ENCODE results near the gene INPP5A. TPM values are rescaled to one million over a fixed set of nuclear protein-coding genes. Genes with fewer than 3 reads are reported as not detected.

The INPP5A gene
- total and polyA plus RNA-seq, 9 of the 15 experiments (the other 6 are each of a cell fraction or from before 2014, with no cell fraction given), result 0.66 to 11.6 (median 7.7) TPM

GRCh38 chr10:132541129-132541528 lies 3.5 kb downstream of the INPP5A start:
- no peaks in the 10 kb centered on the region for H3K9me1 ChIP-seq (ENCODE audit: control insufficient read depth, insufficient read depth, low read length)
- peaks cover 11 to 53% of the 10 kb centered on the region in 2 experiments; a peak in 4 of 5 replicates for H3K4me1 ChIP-seq (replicated peaks in 1 of 2; ENCODE audit: control insufficient read depth in 2 of 2, insufficient read depth in 2 of 2, low read length in 2 of 2)
- no peak overlapping the region for H3K9ac ChIP-seq (ENCODE audit: insufficient read depth in 1 of 2, low read depth in 2 of 2, low read length in 2 of 2)
- no peaks in the 10 kb centered on the region for H3K27me3 ChIP-seq (ENCODE audit: control insufficient read depth in 2 of 2, insufficient read depth in 2 of 2, low read length in 2 of 2)
- in situ Hi-C loops (cut with MboI), result no loop called here
- no TSS peak for BruUV-seq (replicated peaks)
- H3K4me2 ChIP-seq (ENCODE audit: insufficient read depth, low read length), result no peak overlapping the region
- POLR2A ChIA-PET, result interaction anchor here (1.2 to 2.3 kb wide), 2 partner anchors 10 to 31 kb away, joined by 3 to 9 read pairs; no protein-coding TSS in a partner anchor
- H3K79me2 ChIP-seq (ENCODE audit: control insufficient read depth, insufficient read depth, low read length), result peaks cover 30% of the 10 kb centered on the region
- TF ChIP-seq MTF1 (CRISPR knock-in tag; IDR thresholded peaks at IDR 0.05; ENCODE audit: borderline replicate concordance) (no peak), MAFG (tag; conservative IDR thresholded peaks at IDR 0.05) (no peak), HDAC8 (tag; IDR thresholded peaks at IDR 0.05) (no peak), CBX5 (IDR thresholded peaks at IDR 0.05; ENCODE audit: borderline replicate concordance, low read depth) (no peak), HDAC6 (IDR thresholded peaks at IDR 0.05; ENCODE audit: low read depth, low read length) (no peak), PML (IDR thresholded peaks at IDR 0.05; ENCODE audit: low read length) (no peak), ARID2 (IDR thresholded peaks at IDR 0.05) (no peak), ZNF699 (CRISPR knock-in tag; IDR thresholded peaks at IDR 0.05; ENCODE audit: insufficient replicate concordance) (no peak), CTCFL (IDR thresholded peaks at IDR 0.05; ENCODE audit: borderline replicate concordance, insufficient read depth, low read depth, low read length, poor library complexity, severe bottlenecking) (no peak), UBTF (IDR thresholded peaks at IDR 0.05; ENCODE audit: borderline replicate concordance in 1 of 2, low read depth in 2 of 2, low read length in 2 of 2) (no peak), SRSF9 (IDR thresholded peaks at IDR 0.05; ENCODE audit: borderline replicate concordance, low read depth, low read length) (no peak), KAT2B (IDR thresholded peaks at IDR 0.05; ENCODE audit: low read depth, low read length) (no peak), ZNF764 (CRISPR knock-in tag; IDR thresholded peaks at IDR 0.05; ENCODE audit: low read depth) (no peak), MEF2D (tag; conservative IDR thresholded peaks at IDR 0.05; ENCODE audit: low read depth) (no peak), ZNF395 (CRISPR knock-in tag; IDR thresholded peaks at IDR 0.05) (no peak), ZNF253 (CRISPR knock-in tag; conservative IDR thresholded peaks at IDR 0.05) (no peak), ZNF696 (CRISPR knock-in tag; conservative IDR thresholded peaks at IDR 0.05) (no peak)
- DNase-seq (ENCODE audit: extremely low read depth in 1 of 4, low spot score in 3 of 4), result no peak
- no peak for ATAC-seq
- 92% methylated on average over 5 of the region's 11 CpGs for WGBS (ENCODE audit: insufficient coverage, low coverage, missing lambda C conversion rate)
- no peak overlapping the region for H3K27ac ChIP-seq (ENCODE audit: extremely low read depth, low read depth, low read length)
- FAIRE-seq, result no peak
- no peaks in the 10 kb centered on the region for H3K36me3 ChIP-seq (ENCODE audit: control insufficient read depth, insufficient read depth, low read length)
- intact Hi-C loops (cut with micrococcal nuclease), result no loop called here
- CTCF ChIA-PET (ENCODE audit: low intra/inter-chr PET ratio), result no interaction called here
- H2AFZ ChIP-seq (ENCODE audit: low read depth, low read length), result no peak overlapping the region
- no peaks in the 10 kb centered on the region for H3K9me3 ChIP-seq (replicated peaks; ENCODE audit: control insufficient read depth, insufficient read depth, low read depth, low read length)
- H4K20me1 ChIP-seq (replicated peaks; ENCODE audit: control insufficient read depth, insufficient read depth, low read length), result no peaks in the 10 kb centered on the region; the same call in 1 of the 2 replicates
- H3K4me3 ChIP-seq, result no peak overlapping the region

Data from K562 (cell line).